Choroid plexus epithelial cell (primary cell): ENCODE results near the gene SOX21.

Experiments used
- DNase-seq: peaks from one replicate; pipeline ENCODE4 v3.0.0-alpha.2; 2010; ENCODE audit warnings: low read depth
- H3K4me3 ChIP-seq: 2 replicates; pipeline ENCODE4 v1.5.1; 2011; ENCODE audit warnings: low read depth, mild to moderate bottlenecking, control low read depth, low read length, moderate library complexity
- CTCF ChIP-seq: conservative IDR thresholded peaks from 2 replicates; pipeline ENCODE4 v1.5.1; 2011; ENCODE audit warnings: low read depth, mild to moderate bottlenecking, control low read depth, inconsistent platforms, low read length, moderate library complexity

Gene SOX21

DNA sequence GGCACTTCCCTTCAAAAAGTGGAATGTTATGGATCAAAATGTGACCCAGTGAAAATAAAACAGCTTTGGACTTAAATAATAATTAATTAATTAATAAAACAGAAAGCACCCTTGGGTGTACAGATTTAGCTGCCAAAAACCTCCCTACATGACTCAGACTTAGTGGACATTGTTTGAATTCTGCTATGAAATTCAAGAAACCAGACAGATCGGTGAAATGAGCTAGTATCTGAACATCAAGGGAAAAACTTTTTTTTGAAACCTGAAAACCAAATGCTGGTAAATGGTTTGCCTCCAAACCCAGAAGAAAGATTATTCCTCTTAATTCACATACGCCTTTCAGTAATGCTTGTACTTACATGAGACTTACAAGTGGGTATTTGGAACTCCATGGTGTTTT lies 33.5 kb downstream of the SOX21 start:
- TF ChIP-seq CTCF = no peak
- H3K4me3 ChIP-seq = no peak overlapping the region
- DNase-seq = no peak

GRCh38 chr13:94677799-94678198 lies 34.5 kb downstream of the SOX21 start:
- H3K4me3 ChIP-seq = no peak overlapping the region
- no peak for DNase-seq
- TF ChIP-seq CTCF = no peak

DNA sequence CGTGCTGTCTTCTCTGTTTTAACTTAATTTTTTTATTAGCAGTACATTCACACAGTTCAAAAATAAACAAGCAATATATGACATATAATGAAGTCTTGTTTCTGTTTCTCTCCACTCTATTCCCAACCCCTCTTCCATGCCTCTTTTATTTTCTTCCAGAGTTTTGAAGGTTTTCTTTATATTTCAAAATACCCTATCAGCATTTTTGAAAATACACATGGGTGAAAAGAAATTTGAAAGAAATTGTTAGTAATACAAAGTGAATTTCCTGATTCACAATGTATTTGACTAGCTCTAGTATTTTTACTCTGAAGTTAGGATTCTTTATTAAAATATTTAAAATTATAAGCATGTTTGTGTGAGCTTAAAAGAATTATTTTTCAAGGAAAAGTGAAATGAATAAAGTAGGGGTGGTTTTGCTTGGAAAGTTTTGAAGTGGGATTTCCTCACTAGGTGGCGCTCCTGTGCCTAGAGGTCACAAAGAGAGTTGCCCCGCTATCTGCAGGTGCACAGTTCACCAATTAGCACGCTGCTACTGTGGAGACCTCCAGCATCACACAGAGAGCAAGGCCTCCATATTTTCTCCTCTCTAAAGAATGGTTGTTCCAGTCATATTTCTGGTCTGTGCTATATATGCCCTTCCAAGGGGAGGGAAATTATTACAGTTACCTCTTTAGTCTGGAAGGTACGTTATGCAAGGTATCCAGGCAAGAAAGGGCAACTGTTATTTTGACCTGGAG lies 37.6 kb downstream of the SOX21 start:
- peak; percentile 60 for DNase-seq
- TF ChIP-seq CTCF = peak; percentile 82

GRCh38 chr13:94673851-94674250 lies 38.5 kb downstream of the SOX21 start:
- H3K4me3 ChIP-seq = no peak overlapping the region
- no peak for DNase-seq
- TF ChIP-seq CTCF = no peak

More for the DNA sequence above, 37.6 kb downstream of the SOX21 start:
- H3K4me3 ChIP-seq = no peak overlapping the region

DNA sequence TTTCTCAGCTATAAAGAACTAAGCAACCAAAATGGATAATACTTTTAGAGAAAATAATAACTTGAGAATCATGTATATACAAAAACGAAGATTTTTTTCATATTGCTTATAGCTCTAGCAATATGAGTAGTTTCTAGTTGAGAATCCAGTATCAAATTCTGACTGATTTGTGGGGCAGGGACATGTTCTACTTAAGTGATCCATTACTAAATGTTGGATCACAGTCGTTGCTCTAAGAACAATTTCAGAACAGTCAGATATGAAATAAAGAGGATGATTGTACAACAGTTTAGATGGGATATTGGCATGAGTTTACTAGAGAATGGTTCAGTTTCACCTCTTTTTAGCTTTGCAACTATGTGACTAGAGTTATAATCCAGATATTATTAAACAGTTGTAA lies 39.9 kb downstream of the SOX21 start:
- TF ChIP-seq CTCF = no peak
- H3K4me3 ChIP-seq = no peak overlapping the region
- no peak for DNase-seq

DNA sequence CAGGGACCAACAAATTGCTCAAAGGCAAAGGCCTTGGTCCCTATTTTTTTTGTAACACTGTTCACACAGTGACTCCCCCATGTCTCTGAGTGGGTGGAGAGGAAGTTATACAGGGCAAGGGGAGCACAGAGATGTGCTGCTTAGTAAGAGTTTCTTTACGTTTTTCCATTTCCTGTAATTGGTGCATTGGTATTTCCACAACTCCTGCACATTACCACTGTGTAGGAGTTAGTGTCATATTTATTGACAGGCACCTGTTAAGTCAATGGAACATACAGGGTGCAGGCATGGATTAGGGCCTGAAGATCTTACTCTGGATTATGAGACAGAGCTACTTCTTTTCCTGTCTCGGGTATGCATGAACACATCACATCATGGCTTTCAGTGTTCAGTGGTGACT lies 45.2 kb downstream of the SOX21 start:
- no peak overlapping the region for H3K4me3 ChIP-seq
- no peak for TF ChIP-seq CTCF
- no peak for DNase-seq

- no peak overlapping the region for H3K4me3 ChIP-seq
- DNase-seq = no peak
- TF ChIP-seq CTCF = no peak
Measured at GRCh38 chr13:94666065-94666464, 46.3 kb downstream of the SOX21 start.
